ENCODE measurements around the gene GALNT2.

The GALNT2 gene

GRCh38 chr1:230327892-230328284 lies 260.9 kb downstream of the GALNT2 start:
- no peak overlapping the region for H3K9ac ChIP-seq (ENCODE audit: low read length in 5 of 5)
- no peak overlapping the region for H3K4me3 ChIP-seq (ENCODE audit: low read depth in 1 of 5, low read length in 5 of 5)
- H3K9me3 ChIP-seq (ENCODE audit: control insufficient read depth in 5 of 5, low read length in 5 of 5) = no peaks in the 10 kb centered on the region
- no peak overlapping the region for H3K27ac ChIP-seq (ENCODE audit: low read depth, low read length)
- no peaks in the 10 kb centered on the region for H3K36me3 ChIP-seq (ENCODE audit: control insufficient read depth in 5 of 5, insufficient read depth in 5 of 5, low read length in 5 of 5)
- H3K4me1 ChIP-seq (ENCODE audit: control insufficient read depth in 5 of 5, insufficient read depth in 5 of 5, low read length in 5 of 5) = peaks cover 0 to 14% (median 12%) of the 10 kb centered on the region in 5 donors
- H3K27me3 ChIP-seq (ENCODE audit: control insufficient read depth in 5 of 5, insufficient read depth in 4 of 5, low read length in 5 of 5) = peaks cover 0 to under 1% (median 0%) of the 10 kb centered on the region in 5 donors

DNA sequence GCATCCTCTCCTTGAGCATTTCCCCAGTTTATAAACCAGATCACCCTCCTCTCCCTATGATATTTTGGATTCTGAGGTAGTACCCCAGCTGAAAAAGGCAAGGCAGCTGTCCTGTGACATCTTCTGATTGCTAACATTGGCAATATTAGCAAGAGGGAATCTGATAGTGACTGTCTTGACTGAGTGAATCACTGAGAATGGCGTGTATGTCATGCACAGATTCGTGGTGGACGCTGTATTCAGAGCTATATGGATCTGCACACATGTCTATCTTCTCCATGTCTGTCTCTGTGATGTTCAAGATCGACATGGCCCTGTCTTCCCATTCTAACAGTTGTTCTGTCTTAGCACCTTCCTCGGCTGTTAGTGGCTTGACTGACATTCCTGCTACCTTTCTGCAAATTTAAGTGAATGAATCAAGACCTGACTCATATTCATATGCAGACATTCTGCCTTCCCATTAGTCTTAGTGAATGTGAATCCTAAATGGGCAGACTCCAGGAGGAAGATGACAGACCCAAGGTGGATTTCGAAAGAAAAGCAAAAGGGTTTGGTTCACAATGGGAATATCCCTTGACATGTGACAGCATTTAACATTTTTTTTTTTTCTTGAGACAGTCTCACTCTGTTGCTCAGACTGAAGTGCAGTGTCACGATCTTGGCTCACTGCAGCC lies 261.4 kb downstream of the GALNT2 start:
- H3K9ac ChIP-seq (ENCODE audit: low read length in 5 of 5) = no peak overlapping the region
- H3K4me1 ChIP-seq (ENCODE audit: control insufficient read depth in 5 of 5, insufficient read depth in 5 of 5, low read length in 5 of 5) = peaks cover 0 to 14% (median 12%) of the 10 kb centered on the region in 5 donors
- no peaks in the 10 kb centered on the region for H3K36me3 ChIP-seq (ENCODE audit: control insufficient read depth in 5 of 5, insufficient read depth in 5 of 5, low read length in 5 of 5)
- no peak overlapping the region for H3K4me3 ChIP-seq (ENCODE audit: low read depth in 1 of 5, low read length in 5 of 5)
- peaks cover 0 to 6% (median 0%) of the 10 kb centered on the region in 5 donors for H3K27me3 ChIP-seq (ENCODE audit: control insufficient read depth in 5 of 5, insufficient read depth in 4 of 5, low read length in 5 of 5)
- H3K27ac ChIP-seq (ENCODE audit: low read depth, low read length) = no peak overlapping the region
- no peaks in the 10 kb centered on the region for H3K9me3 ChIP-seq (ENCODE audit: control insufficient read depth in 5 of 5, low read length in 5 of 5)

DNA sequence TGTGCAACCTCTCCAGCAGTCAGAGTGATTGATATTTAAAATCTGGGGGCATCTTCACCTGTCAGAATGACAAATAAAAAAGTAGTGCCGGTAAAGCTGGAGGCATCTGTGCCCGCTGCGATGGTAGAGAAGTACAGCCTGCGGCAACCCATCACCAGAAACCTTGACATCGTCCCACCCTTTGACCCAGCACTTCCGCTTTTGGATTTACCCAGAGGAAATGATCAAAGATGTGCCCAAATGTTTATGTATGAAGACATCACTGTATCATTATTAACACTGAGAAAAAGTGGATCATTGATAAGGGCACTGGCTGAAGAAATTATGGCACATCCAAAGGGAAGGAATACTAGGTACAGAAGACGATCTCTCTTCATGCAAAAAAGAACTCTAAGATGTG lies 263.1 kb downstream of the GALNT2 start:
- H3K9me3 ChIP-seq (ENCODE audit: control insufficient read depth in 5 of 5, low read length in 5 of 5) = no peaks in the 10 kb centered on the region
- H3K27me3 ChIP-seq (ENCODE audit: control insufficient read depth in 5 of 5, insufficient read depth in 4 of 5, low read length in 5 of 5) = peaks cover 0 to 6% (median 0%) of the 10 kb centered on the region in 5 donors
- no peak overlapping the region for H3K9ac ChIP-seq (ENCODE audit: low read length in 5 of 5)
- no peak overlapping the region for H3K27ac ChIP-seq (ENCODE audit: low read depth, low read length)
- no peak overlapping the region for H3K4me3 ChIP-seq (ENCODE audit: low read depth in 1 of 5, low read length in 5 of 5)
- no peaks in the 10 kb centered on the region for H3K36me3 ChIP-seq (ENCODE audit: control insufficient read depth in 5 of 5, insufficient read depth in 5 of 5, low read length in 5 of 5)
- H3K4me1 ChIP-seq (ENCODE audit: control insufficient read depth in 5 of 5, insufficient read depth in 5 of 5, low read length in 5 of 5) = peaks cover 0 to 14% (median 12%) of the 10 kb centered on the region in 5 donors

Measured in subcutaneous abdominal adipose tissue (tissue), 5 donors.